ENCODE data around the gene TBC1D25. TPM values are rescaled to one million over a fixed set of nuclear protein-coding genes. Genes with fewer than 3 reads are reported as not detected.

Gene TBC1D25
- total and polyA plus RNA-seq, 4 donors = 2.6 to 5.8 (median 3.3) TPM

DNA sequence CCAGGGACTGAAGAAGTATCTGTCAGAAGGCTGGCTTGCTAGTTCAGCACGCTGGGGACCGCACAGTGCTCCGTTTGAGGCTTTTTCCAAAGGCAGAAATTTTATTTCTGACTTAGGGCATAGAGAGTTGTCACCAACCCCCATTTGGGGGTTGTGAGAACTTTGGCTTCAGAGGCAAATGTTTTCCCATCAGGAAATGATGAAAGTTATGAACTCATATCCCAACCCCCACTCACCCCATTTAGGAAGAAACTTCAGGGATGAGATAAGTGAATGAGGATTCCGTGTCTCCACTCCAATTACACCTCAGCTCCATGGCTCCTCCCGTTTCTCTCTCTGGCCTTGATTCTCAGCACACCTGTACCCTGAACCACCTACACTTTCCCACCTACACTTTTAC, 53.5 kb downstream of the TBC1D25 start:
- H3K4me1 ChIP-seq (ENCODE audit: control insufficient read depth in 4 of 4, insufficient read depth in 4 of 4, low read length in 3 of 4) = peaks cover 0 to 3% (median 1%) of the 10 kb centered on the region in 4 donors
- H3K36me3 ChIP-seq (ENCODE audit: control insufficient read depth in 4 of 4, insufficient read depth in 3 of 4, low read depth in 1 of 4, low read length in 3 of 4) = no peaks in the 10 kb centered on the region
- TF ChIP-seq, protein P1, sequence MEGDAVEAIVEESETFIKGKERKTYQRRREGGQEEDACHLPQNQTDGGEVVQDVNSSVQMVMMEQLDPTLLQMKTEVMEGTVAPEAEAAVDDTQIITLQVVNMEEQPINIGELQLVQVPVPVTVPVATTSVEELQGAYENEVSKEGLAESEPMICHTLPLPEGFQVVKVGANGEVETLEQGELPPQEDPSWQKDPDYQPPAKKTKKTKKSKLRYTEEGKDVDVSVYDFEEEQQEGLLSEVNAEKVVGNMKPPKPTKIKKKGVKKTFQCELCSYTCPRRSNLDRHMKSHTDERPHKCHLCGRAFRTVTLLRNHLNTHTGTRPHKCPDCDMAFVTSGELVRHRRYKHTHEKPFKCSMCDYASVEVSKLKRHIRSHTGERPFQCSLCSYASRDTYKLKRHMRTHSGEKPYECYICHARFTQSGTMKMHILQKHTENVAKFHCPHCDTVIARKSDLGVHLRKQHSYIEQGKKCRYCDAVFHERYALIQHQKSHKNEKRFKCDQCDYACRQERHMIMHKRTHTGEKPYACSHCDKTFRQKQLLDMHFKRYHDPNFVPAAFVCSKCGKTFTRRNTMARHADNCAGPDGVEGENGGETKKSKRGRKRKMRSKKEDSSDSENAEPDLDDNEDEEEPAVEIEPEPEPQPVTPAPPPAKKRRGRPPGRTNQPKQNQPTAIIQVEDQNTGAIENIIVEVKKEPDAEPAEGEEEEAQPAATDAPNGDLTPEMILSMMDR (IDR thresholded peaks at IDR 0.05; ENCODE audit: low read depth, low read length, missing input control) = no peak
- no peak for TF ChIP-seq RAD21 (IDR thresholded peaks at IDR 0.05)
- no peak for TF ChIP-seq HNF4G (IDR thresholded peaks at IDR 0.05)
- TF ChIP-seq FOXA2 (IDR thresholded peaks at IDR 0.05) = no peak
- no peak for TF ChIP-seq EGR1 (IDR thresholded peaks at IDR 0.05; ENCODE audit: low read depth in 2 of 2)
- no peak for TF ChIP-seq SP1 (IDR thresholded peaks at IDR 0.05)
- TF ChIP-seq, protein P2, sequence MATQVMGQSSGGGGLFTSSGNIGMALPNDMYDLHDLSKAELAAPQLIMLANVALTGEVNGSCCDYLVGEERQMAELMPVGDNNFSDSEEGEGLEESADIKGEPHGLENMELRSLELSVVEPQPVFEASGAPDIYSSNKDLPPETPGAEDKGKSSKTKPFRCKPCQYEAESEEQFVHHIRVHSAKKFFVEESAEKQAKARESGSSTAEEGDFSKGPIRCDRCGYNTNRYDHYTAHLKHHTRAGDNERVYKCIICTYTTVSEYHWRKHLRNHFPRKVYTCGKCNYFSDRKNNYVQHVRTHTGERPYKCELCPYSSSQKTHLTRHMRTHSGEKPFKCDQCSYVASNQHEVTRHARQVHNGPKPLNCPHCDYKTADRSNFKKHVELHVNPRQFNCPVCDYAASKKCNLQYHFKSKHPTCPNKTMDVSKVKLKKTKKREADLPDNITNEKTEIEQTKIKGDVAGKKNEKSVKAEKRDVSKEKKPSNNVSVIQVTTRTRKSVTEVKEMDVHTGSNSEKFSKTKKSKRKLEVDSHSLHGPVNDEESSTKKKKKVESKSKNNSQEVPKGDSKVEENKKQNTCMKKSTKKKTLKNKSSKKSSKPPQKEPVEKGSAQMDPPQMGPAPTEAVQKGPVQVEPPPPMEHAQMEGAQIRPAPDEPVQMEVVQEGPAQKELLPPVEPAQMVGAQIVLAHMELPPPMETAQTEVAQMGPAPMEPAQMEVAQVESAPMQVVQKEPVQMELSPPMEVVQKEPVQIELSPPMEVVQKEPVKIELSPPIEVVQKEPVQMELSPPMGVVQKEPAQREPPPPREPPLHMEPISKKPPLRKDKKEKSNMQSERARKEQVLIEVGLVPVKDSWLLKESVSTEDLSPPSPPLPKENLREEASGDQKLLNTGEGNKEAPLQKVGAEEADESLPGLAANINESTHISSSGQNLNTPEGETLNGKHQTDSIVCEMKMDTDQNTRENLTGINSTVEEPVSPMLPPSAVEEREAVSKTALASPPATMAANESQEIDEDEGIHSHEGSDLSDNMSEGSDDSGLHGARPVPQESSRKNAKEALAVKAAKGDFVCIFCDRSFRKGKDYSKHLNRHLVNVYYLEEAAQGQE (IDR thresholded peaks at IDR 0.05) = no peak
- TF ChIP-seq, protein P3, sequence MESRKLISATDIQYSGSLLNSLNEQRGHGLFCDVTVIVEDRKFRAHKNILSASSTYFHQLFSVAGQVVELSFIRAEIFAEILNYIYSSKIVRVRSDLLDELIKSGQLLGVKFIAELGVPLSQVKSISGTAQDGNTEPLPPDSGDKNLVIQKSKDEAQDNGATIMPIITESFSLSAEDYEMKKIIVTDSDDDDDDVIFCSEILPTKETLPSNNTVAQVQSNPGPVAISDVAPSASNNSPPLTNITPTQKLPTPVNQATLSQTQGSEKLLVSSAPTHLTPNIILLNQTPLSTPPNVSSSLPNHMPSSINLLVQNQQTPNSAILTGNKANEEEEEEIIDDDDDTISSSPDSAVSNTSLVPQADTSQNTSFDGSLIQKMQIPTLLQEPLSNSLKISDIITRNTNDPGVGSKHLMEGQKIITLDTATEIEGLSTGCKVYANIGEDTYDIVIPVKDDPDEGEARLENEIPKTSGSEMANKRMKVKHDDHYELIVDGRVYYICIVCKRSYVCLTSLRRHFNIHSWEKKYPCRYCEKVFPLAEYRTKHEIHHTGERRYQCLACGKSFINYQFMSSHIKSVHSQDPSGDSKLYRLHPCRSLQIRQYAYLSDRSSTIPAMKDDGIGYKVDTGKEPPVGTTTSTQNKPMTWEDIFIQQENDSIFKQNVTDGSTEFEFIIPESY (IDR thresholded peaks at IDR 0.05) = no peak
- no peak for TF ChIP-seq TAF1 (conservative IDR thresholded peaks at IDR 0.05)
- no peak for TF ChIP-seq FOXA1 (IDR thresholded peaks at IDR 0.05)
- H3K9ac ChIP-seq (ENCODE audit: low read depth in 1 of 2, low read length in 2 of 2) = no peak overlapping the region
- H3K4me3 ChIP-seq (ENCODE audit: low read depth in 1 of 3, low read length in 3 of 3) = no peak overlapping the region
- H3K27ac ChIP-seq (ENCODE audit: low read depth in 1 of 2, low read length in 2 of 2) = no peak overlapping the region
- no peaks in the 10 kb centered on the region for H3K27me3 ChIP-seq (ENCODE audit: control insufficient read depth in 4 of 4, insufficient read depth in 4 of 4, low read length in 3 of 4)
- no peak for DNase-seq (ENCODE audit: low spot score)
- WGBS = 83% methylated on average over 5 of the region's 5 CpGs
- H3K9me3 ChIP-seq (ENCODE audit: control insufficient read depth in 4 of 4, low read length in 3 of 4) = no peaks in the 10 kb centered on the region

- TF ChIP-seq SP1 (IDR thresholded peaks at IDR 0.05) = no peak
- no peak for TF ChIP-seq RAD21 (IDR thresholded peaks at IDR 0.05)
- TF ChIP-seq, protein P3 (IDR thresholded peaks at IDR 0.05) = no peak
- TF ChIP-seq, protein P2 (IDR thresholded peaks at IDR 0.05) = no peak
- no peak for TF ChIP-seq EGR1 (IDR thresholded peaks at IDR 0.05; ENCODE audit: low read depth in 2 of 2)
- no peak for TF ChIP-seq HNF4G (IDR thresholded peaks at IDR 0.05)
- no peak for TF ChIP-seq GABPA (IDR thresholded peaks at IDR 0.05 in 1 of 2, conservative IDR thresholded peaks at IDR 0.05 in 1 of 2)
- TF ChIP-seq FOXA1 (IDR thresholded peaks at IDR 0.05) = no peak
- WGBS = 14% methylated on average over 2 of the region's 2 CpGs
- peaks cover 3 to 12% (median 8%) of the 10 kb centered on the region in 4 donors for H3K36me3 ChIP-seq (ENCODE audit: control insufficient read depth in 4 of 4, insufficient read depth in 3 of 4, low read depth in 1 of 4, low read length in 3 of 4)
- DNase-seq (ENCODE audit: low spot score) = no peak
- no peak overlapping the region for H3K9ac ChIP-seq (ENCODE audit: low read depth in 1 of 2, low read length in 2 of 2)
- no peak overlapping the region for H3K4me3 ChIP-seq (ENCODE audit: low read depth in 1 of 3, low read length in 3 of 3)
- H3K9me3 ChIP-seq (ENCODE audit: control insufficient read depth in 4 of 4, low read length in 3 of 4) = no peaks in the 10 kb centered on the region
- H3K27ac ChIP-seq (ENCODE audit: low read depth in 1 of 2, low read length in 2 of 2) = no peak overlapping the region
- H3K27me3 ChIP-seq (ENCODE audit: control insufficient read depth in 4 of 4, insufficient read depth in 4 of 4, low read length in 3 of 4) = no peaks in the 10 kb centered on the region
- H3K4me1 ChIP-seq (ENCODE audit: control insufficient read depth in 4 of 4, insufficient read depth in 4 of 4, low read length in 3 of 4) = peaks cover 0 to 10% (median 2%) of the 10 kb centered on the region in 4 donors
Observed at GRCh38 chrX:48595929-48596328, 56.4 kb downstream of the TBC1D25 start.

All from liver (tissue), 9 donors.